ENCODE data around the gene PLIN5.

GRCh38 chr19:4488496-4488895 lies 46.5 kb downstream of the PLIN5 start:
- no peak for TF ChIP-seq CTCF (IDR thresholded peaks at IDR 0.05)
- no peak for TF ChIP-seq POLR2A (IDR thresholded peaks at IDR 0.05)
